HG02981 (cell line): ENCODE results near the gene ANKS1B.
"Not testable (repeated sequence)": the region's sequence is repeated elsewhere in the genome, so short reads cannot be mapped to it uniquely, and the experiment has no call there.

Experiments used
- ATAC-seq: cut with Tn5 transposase; IDR thresholded peaks from one replicate; pipeline ENCODE4 v1.9.1; 2021; ENCODE audit warnings: mild to moderate bottlenecking, moderate library complexity; ENCODE audit not compliant: unreplicated experiment

ANKS1B gene

DNA sequence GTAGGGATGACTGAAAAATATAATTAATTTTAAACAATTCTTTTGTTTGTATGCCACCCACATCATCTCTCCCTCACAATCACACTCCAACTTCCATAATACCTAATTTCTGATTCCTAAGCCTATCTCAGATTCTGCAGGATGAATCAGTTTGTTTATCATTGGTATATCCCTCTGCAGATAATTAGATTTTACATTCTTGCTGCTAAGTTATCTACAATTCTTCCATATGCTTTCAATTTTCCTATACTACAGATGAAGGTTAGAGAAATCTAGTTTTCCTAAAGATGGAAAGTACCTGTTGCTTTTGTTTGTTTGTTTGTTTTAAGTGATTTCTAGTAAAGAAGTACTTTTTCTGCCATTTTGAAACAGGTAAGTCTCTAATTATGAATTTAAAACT is 105.3 kb downstream of the ANKS1B start:
- ATAC-seq: no peak

DNA sequence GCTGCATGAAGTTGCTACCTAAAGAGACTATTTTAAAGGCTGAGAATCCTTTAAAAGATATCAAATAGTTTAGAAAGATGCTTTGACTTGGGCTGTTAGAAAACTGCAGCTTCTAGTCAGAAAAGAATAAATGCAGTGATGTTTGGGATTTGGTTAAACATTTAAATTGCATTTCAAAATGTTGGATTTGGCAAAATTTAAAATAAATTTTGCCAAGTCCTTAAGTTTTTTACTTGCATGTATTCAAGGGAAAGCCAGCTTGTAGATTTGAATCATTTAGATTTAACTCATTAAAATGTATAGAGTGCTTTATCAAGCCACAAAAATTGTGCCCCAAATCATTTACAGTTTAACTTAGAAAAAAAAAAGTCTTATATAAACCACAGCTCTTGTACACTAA is 109.7 kb downstream of the ANKS1B start:
- ATAC-seq: no peak

DNA sequence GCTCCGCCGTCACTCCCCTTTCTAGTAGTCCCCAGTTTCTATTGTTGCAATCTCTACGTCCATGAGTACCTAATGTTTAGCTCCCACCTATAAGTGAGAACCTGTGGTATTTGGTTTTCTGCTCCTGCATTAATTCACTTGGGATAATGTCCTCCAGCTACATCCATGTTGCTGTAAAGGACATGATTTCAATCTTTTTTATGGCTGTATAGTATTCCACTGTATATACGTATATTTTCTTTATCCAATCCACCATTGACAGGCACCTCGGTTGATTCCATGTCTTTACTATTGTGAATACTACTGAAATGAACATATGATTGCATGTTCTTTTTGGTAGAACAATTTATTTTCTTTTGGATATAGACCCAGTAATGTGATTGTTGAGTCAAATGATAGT is 114.7 kb downstream of the ANKS1B start:
- ATAC-seq: no peak

DNA sequence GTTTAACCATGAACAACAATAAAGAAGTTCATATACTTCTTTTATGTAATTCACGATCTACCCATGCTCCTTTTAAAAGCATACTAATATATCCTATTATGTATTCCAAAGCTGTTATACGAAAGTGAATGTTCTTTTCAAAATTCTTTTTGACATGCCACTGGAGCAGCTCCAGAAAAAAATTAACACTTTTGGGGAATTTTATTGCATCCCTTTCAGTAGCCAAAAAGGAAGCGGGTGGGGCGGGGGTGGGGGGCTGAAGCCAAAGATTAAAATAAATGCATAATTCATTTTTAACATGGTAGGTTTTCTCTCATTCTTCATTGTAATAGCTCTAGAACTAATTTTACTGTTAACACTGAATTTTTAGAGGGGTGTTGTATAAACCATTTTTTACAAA is 123.0 kb downstream of the ANKS1B start:
- ATAC-seq: no peak

DNA sequence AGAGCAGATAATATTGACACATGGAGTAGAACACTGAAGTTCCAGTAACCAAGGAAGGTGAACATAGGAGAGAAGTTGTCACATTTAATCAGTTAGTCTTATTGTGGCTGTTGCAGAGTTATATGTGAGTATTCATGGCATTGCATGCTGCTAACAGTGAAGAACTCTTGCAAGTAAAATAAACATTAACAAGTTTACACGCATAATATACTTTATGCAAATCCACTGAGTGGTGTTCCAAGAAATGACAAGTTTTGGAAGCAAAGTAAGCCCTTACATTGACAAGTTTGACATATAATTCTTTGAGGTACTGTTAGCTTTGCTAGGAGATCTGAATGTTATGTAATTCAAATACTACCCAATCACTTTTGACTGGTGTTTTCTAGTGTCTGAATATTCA is 125.6 kb downstream of the ANKS1B start:
- no peak for ATAC-seq

DNA sequence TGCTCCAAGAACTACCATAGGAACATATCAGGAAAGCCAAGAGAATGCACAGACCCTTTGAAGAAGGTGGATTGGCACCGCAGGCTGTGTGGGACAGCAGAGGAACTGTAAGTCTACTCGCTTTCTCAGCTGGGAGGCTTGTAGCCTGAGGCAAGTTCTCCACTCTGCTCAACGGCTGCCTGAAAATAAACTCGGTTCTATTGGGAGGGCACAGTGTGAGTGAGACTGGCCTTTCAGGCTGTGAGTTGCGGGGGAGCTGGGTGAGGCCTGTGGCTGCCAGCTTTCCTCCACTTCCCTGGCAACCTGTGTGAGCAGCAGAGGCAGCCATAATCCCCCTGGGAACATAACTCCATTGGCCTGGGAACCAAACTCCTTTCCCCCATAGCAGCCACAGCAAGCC is 132.1 kb downstream of the ANKS1B start:
- ATAC-seq: no peak

DNA sequence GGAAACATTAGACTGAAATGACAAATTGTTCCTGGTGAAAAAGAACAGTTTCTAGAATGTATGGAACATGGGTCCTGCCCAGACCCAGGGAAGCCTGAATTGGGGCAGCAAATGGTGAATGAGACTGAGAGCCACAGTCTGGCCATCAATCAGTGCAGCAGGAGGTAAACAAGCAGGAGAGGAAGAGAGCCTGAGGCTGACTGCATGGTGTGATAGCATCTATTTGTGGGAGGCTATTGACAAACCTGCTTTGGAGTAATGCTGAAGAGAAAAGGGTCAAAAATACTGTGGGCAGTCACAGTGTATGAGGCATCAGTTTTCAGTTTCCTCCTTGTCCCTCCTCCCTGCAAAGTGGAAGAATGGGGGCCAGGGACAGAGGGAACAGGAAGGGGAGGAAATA is 136.8 kb downstream of the ANKS1B start:
- ATAC-seq: no peak

DNA sequence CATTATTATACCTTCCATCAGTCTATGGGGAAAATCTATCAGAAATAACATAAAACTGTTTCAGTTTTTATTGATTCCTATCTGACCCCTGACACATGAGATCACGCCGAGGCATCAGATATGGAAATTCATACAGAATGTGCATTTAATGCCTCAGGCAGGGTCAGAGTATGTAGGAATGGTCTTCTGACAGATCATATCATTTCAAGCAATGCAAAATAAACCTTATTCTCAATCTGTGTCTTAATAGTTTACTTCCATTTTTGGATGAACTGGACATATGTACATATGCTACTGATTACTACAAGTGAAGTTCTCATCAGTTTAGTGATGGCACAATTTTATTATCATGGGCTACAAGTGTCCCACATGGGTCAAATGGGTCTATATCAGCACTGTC is 150.0 kb downstream of the ANKS1B start:
- ATAC-seq: no peak

DNA sequence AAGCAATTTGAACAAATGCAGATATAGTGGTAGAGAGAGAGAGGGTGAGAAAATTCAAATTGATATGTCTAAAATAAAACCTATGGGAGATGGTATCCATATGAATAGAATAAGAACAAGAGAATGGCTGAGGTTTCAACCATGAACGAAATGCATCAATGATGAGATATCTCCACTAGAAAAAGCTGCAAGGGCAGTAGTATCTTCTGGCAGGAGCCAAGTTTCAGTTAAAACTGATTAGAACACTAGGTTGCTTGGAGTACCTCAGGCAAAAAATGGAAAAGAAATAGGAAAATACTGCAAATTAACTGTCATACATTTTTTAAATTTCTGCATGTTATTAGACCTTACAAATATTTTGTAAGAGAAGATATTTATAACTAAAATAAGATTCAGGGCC is 151.3 kb downstream of the ANKS1B start:
- ATAC-seq: no peak

DNA sequence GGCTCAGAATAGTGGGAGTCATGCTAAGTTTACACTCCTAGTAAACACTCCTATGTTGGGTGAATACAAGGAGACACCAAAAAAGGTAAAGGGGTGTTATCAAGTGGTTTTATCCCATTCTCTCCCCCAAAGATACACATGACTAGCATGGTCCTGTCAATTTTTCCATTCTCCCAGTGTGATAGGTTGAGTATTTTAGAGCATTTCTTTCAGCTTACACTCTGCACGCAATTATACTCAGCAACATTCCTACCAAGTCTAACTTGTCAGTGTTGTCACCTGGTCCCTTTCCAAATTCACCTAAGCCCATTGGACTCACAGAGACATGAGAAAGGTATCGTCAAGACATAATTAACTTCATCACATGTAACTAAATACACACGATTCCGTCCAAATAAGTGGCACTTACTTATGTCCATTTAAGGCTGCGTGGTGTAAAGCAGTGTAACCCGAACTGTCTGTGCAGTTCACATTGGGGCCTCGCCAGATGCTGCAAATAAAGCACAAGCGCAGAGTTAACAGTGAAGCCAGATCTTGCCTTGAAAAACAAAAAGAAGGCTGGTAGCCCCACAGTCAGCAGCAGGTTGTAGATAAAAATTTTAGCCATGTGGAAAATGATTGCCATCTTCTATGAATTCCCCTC is 159.7 kb downstream of the ANKS1B start:
- ATAC-seq: no peak

DNA sequence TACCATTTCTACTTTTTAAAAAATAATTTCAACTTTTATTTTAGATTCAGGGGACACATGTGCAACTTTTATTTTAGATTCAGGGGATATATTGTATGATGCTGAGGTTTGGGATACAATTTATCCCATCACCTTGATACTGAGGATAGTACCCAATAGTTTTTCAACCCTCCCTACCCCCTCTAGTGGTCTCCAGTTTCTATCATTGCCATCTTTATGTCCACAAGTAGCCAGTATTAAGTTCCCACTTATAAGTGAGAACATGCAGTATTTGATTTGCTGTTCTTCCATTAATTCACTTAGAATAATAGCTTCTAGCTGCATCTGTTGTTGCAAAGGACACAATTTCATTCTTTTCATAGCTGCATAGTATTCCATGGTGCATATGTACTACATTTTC is 162.5 kb downstream of the ANKS1B start:
- no peak for ATAC-seq

DNA sequence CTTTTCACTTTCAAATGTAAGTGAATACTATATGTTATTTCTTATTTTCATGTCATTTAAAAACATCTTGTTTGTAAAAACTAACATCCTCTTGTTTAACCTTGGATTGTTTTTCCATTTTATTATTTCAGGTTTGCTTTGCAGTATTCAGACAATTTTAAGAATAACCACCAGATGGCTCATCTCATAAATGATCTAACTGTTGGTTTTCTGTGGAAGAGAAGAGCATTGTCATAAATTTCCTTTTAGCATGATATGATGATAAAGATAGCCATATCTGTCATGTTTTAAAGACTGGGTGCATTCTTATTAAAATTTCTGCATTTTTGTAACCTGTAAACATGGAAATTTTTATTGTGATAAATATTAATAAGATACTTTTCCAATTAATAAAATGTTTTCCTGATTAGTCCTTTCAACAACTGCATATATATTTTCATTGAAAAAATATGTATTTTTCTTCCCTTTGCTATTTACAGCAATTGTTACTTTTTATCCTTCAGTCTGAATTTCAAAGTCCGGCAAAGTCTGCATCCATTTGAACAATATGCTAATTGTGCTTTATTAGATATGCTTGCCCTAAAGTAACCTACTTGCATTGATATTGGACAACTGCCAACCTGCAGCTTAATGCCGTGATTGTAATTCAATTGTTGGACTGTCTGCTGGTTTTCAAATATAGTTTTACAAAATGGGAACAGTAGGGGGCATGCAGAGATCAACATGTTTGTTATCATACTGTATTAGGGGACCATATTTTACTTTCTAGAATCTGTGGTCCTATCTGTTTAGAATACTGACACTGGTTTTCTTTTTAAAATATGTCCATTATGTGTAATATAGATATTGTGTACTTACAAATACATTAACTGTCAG is 173.8 kb downstream of the ANKS1B start:
- no peak for ATAC-seq

DNA sequence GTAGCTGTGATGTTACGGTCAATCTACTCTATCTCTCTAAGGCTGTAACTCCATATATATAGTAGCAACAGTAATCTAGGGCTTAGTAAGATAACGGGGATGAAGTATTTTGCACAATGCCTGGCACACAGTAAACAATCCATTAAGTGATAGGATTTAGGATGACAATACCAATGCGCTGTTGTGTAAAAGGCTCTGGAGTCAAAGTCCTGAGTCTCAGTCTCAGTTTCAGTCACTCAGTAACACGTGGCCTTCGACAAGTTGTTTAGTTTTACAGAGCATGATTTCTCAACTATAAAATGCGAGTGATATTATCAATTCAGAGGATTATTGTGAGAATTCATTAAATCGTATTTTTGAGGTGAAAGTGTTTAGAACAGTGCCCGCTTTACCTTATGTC is 174.8 kb downstream of the ANKS1B start:
- ATAC-seq: no peak

DNA sequence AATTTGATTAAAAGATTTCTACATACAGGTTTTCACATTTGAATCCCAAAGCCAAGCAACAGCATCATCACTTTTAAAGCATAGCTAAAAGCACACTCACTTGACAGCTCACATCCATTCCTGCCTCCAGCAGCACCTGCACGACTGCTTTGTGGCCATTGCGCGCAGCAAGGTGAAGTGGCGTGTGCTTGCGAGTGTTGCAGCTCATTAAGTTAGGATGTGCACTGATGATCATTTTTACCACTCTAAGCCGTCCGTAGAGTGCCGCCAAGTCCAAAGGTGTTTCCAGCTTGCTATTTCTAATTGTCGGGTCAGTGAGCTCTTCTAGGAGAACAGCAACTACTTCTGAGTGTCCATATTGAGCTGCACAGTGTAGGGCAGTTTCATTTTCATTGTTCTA is 178.4 kb downstream of the ANKS1B start:
- no peak for ATAC-seq

DNA sequence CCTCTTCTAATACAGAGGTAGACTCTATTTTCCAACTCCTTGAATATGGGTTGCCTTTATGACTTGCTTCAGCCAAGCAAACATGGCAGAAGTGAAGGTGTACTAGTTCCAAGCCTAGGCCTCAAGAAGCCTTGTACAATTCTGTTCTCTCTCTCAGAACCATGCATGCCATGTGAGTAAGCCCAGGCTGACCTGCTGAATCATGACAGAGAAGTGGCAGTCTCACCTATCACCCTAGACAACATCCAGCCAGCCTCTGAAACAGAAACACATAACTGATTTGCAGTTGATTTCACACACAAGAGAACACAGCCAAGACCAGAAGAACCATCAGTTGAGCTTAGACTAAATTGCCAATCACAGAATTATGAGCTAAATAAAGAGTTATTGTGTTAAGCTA is 180.0 kb downstream of the ANKS1B start:
- ATAC-seq: no peak

DNA sequence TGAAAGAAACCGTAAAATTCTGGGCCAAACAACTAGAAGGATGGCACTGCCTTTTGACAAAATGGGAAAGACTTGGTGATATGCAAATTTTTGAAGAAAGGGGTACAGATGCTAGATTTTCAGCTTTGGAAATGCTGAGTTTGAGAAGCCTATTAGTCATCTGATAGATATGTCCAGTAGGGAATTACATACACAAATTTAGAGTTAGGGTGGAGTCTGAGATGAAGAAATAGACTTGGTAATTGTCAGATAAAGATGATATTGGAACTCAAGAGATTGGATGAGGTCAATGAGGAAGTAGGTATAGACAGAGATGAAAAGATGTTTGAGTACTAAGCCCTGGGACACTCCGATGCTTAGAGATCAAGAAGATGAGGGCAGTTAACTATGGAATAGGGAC is 184.1 kb downstream of the ANKS1B start:
- no peak for ATAC-seq

DNA sequence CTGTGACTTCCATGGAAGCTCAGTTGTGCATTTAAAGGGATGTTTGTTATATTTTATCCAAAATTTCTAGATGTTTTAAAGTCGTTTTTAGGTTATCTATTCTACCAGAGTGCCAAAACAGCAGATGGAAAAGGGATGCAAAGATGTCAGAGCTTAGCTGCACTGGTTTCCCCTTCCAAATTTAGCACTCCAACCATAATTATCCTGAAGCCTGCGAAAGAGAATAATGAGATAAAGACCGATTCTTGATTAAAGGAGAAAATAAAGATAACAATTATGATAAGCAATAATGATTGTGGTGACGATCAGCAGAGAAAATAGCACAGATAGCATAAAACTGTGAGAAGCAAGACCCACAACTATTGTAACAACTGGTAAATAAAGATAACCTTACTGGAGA is 186.8 kb downstream of the ANKS1B start:
- ATAC-seq: not testable (repeated sequence)

DNA sequence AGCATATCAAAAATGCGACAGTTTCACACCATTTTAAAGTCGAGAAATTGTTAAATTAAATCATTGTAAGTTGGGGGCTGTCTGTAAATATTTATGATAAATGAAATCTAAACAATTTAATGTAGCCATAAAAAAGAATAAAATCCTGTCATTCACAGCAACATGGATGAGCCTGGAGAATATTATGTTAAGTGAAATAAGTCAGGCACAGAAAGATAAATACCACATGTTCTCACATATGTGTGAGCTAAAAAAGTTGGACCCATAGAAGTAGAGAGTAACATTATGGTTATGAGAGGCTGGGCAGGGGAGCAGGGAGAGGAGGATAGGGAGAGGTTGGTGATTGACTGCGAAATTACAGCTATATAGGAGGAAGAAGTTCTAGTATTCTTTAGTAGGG is 201.3 kb downstream of the ANKS1B start:
- ATAC-seq: no peak

DNA sequence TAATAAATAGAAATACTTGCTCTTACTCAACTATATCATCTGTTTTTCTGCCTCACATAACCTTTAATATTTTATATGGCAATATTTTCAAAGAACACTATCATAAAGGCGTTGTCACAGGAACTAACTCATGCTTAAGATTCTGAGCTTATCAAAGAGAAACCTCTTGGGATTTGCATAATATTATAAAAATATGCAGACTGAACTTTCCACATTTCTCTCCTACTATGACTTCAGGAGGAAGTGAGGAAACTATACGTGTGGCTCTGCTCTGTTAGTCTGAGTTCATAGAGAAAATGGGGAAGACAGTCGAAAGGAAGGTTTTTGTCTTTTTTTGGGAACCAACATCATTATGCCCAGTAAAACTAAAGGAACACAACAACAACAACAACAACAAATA is 212.5 kb downstream of the ANKS1B start:
- no peak for ATAC-seq

DNA sequence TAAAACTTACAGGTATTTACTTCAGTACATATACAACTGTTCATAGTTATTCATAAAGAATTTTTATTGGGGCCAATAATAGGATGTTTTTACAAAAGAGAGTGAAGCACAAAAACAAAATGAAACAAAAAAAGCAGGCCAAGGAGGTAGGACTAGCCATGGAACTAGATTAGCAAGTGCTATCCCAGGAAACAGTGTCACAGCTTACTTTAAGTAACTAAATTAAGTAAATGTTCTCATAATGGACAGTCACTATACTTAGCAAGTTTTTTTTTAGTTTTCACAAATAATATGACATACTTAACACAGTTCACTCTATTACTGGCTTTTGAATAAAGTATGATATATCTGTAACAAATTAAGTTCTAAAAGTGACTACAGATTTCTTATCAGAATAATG is 213.1 kb downstream of the ANKS1B start:
- ATAC-seq: no peak

DNA sequence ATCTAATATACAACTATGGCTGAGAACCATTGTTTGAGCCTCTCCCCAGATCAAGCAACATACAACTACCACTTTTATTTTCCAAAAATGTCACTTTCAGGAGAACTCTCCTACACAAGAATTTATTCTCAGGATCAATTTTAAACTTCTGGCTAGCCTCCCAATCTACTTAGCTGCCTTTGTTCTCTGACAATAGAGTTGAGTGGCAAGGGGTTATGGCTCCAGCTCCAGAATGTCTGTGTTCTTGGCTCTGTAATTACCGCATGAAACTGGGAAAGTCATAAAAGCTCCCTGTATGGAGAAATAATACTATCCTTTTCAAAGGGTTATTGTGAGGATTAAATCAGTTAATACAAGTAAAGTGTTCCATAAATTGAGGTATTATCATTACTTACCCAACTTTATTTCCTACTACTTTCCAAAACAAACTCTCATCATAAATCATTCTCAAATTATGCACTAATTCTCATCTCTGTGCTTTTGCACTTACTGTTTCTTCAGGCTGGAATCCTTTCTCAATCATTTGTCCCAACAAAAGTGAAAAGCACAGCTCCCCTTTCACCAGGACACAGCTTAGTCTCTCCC is 215.2 kb downstream of the ANKS1B start:
- no peak for ATAC-seq

DNA sequence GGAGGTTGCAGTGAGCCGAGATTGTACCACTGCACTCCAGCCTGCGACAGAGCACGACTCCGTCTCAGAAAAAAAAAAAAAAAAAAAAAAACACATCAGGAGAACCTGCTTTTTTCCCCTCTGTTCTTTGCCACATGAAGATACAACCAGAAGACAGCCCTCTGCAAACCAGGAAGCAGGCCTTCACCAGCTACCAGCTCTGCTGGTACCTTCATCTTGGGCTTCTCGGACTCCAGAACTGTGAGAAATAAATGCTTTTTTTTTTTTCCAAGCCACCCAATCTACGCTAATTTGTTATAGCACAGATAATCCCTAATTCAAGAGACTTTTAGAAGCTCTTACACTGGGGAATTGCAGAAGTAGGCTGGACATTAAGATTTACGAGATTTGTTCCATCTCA is 216.0 kb downstream of the ANKS1B start:
- no peak for ATAC-seq
